GM23338 (cell line): ENCODE data around the gene FBXO2. TPM values are rescaled to one million over a fixed set of nuclear protein-coding genes. Genes with fewer than 3 reads are reported as not detected.

Experiments used
- ATAC-seq: fragments of 200-7000 bp; cut with Tn5 transposase; 3 replicates; pipeline ENCODE4 v1.9.1; 2020
- DNase-seq: peaks from one replicate; pipeline ENCODE4 v3.0.0-alpha.2; 2015; ENCODE audit warnings: low spot score
- H2AFZ ChIP-seq: fragments of 200-600 bp; sonication (generic); 2 replicates; pipeline ENCODE4 v1.8.0; 2016; ENCODE audit warnings: antibody characterized with exemption, mild to moderate bottlenecking, moderate library complexity
- H3F3A ChIP-seq: fragments of 200-600 bp; sonication (generic); replicated peaks from 2 replicates; pipeline ENCODE4 v1.8.0; 2017; ENCODE audit warnings: antibody characterized with exemption, mixed run types, low read depth
- H3K27ac ChIP-seq: fragments of 200-600 bp; sonication (generic); 2 replicates; pipeline ENCODE4 v1.6.1; 2016; ENCODE audit warnings: low read depth
- H3K27me3 ChIP-seq: fragments of 200-600 bp; sonication (generic); 2 replicates; pipeline ENCODE4 v1.8.0; 2016; ENCODE audit warnings: mild to moderate bottlenecking, mixed run types, moderate library complexity; ENCODE audit not compliant: insufficient read depth
- H3K36me3 ChIP-seq: fragments of 200-600 bp; sonication (generic); 2 replicates; pipeline ENCODE4 v1.8.0; 2016; ENCODE audit warnings: mild to moderate bottlenecking; ENCODE audit not compliant: insufficient read depth
- H3K4me1 ChIP-seq: fragments of 200-600 bp; sonication (generic); 2 replicates; pipeline ENCODE4 v1.8.0; 2016; ENCODE audit warnings: mild to moderate bottlenecking, moderate library complexity; ENCODE audit not compliant: insufficient read depth
- H3K4me2 ChIP-seq: fragments of 200-600 bp; sonication (generic); 2 replicates; pipeline ENCODE4 v1.7.1; 2017; ENCODE audit warnings: mixed run types
- H3K4me3 ChIP-seq: fragments of 200-600 bp; sonication (generic); 2 replicates; pipeline ENCODE4 v1.6.1; 2016; ENCODE audit warnings: mixed run types
- H3K79me2 ChIP-seq: fragments of 200-600 bp; sonication (generic); replicated peaks from 2 replicates; pipeline ENCODE4 v1.8.0; 2017; ENCODE audit warnings: mild to moderate bottlenecking; ENCODE audit not compliant: insufficient read depth
- H3K9me2 ChIP-seq: fragments of 200-600 bp; sonication (generic); 2 replicates; pipeline ENCODE4 v1.8.0; 2017; ENCODE audit not compliant: insufficient read depth
- H4K20me1 ChIP-seq: fragments of 200-600 bp; sonication (generic); replicated peaks from 2 replicates; pipeline ENCODE4 v1.8.0; 2017; ENCODE audit warnings: mild to moderate bottlenecking; ENCODE audit not compliant: insufficient read depth
- H3K27ac Mint-ChIP-seq: 2 replicates; pipeline ENCODE4 v1.8.0; 2020; ENCODE audit warnings: inconsistent platforms, mild to moderate bottlenecking, moderate library complexity, mixed read lengths
- H3K27me3 Mint-ChIP-seq: 3 replicates; pipeline ENCODE4 v1.8.0; 2022; ENCODE audit warnings: low read depth, mild to moderate bottlenecking, moderate library complexity, mixed read lengths, inconsistent platforms; ENCODE audit not compliant: insufficient read depth, poor library complexity
- H3K36me3 Mint-ChIP-seq: 3 replicates; pipeline ENCODE4 v1.8.0; 2021; ENCODE audit warnings: low read depth, mild to moderate bottlenecking, inconsistent platforms, moderate library complexity, mixed read lengths
- H3K4me1 Mint-ChIP-seq: 3 replicates; pipeline ENCODE4 v1.8.0; 2020; ENCODE audit warnings: mild to moderate bottlenecking, inconsistent platforms, mixed read lengths
- H3K4me3 Mint-ChIP-seq: 3 replicates; pipeline ENCODE4 v1.8.0; 2021; ENCODE audit warnings: moderate library complexity, mild to moderate bottlenecking, inconsistent platforms, mixed read lengths
- H3K9me3 Mint-ChIP-seq: 3 replicates; pipeline ENCODE4 v1.8.0; 2020; ENCODE audit warnings: moderate library complexity, mild to moderate bottlenecking, inconsistent platforms, mixed read lengths
- EZH2 ChIP-seq: fragments of 200-600 bp; sonication (generic); IDR thresholded peaks from one replicate; pipeline ENCODE4 v1.8.0; 2017; ENCODE audit warnings: antibody characterized with exemption, mild to moderate bottlenecking, low read depth; ENCODE audit not compliant: unreplicated experiment
- EZH2phosphoT487 ChIP-seq: fragments of 200-600 bp; sonication (generic); IDR thresholded peaks from one replicate; pipeline ENCODE4 v1.8.1; 2018; ENCODE audit warnings: antibody characterized with exemption; ENCODE audit not compliant: unreplicated experiment
- NANOG ChIP-seq: IDR thresholded peaks from 2 replicates; pipeline ENCODE4 v1.6.1; 2016; ENCODE audit warnings: antibody characterized with exemption, borderline replicate concordance
- POLR2AphosphoS5 ChIP-seq: IDR thresholded peaks from 2 replicates; pipeline ENCODE4 v1.6.1; 2016; ENCODE audit warnings: antibody characterized with exemption, low read depth
- STAT1 ChIP-seq: IDR thresholded peaks from one replicate; pipeline ENCODE4 v1.6.1; 2016; ENCODE audit warnings: antibody characterized with exemption; ENCODE audit not compliant: unreplicated experiment
- ZNF114 ChIP-seq: fragments of 250-450 bp; sonication (Bioruptor Pico); IDR thresholded peaks from 2 replicates; pipeline ENCODE4 v1.5.0; 2020; ENCODE audit warnings: mild to moderate bottlenecking, moderate library complexity
- ZNF331 ChIP-seq: fragments of 250-450 bp; sonication (Bioruptor Pico); IDR thresholded peaks from 2 replicates; pipeline ENCODE4 v1.5.0; 2020; ENCODE audit warnings: low read depth, mild to moderate bottlenecking, moderate library complexity
- ZNF462 ChIP-seq: fragments of 250-450 bp; sonication (Bioruptor Pico); IDR thresholded peaks from 2 replicates; pipeline ENCODE4 v1.5.0; 2020; ENCODE audit warnings: mild to moderate bottlenecking, moderate library complexity
- polyA plus RNA-seq: library from polyadenylated mRNA; unstranded; fragments of >200 nt; fragmentation: Nextera tagmentation; extraction: Ambion mirVana; gene quantifications from 2 replicates; pipeline ENCODE4 v1.2.1, GENCODE V29; 2016
- total RNA-seq: library from RNA; depleted of rRNA; stranded (reverse); fragments of >200 nt; shearing (Covaris generic); gene quantifications from 2 replicates; pipeline ENCODE4 v1.2.3, GENCODE V29; 2014
- TF ChIP-seq, protein P1 (sequence below), 2 experiments: fragments of 200-600 bp in 1 of 2; sonication (generic) in 1 of 2; conservative IDR thresholded peaks; 2 replicates each; pipeline versions ENCODE4 v1.5.1 to v1.6.1; 2016 to 2017; ENCODE audit warnings: antibody characterized with exemption in 2 of 2, low read depth in 2 of 2, mild to moderate bottlenecking in 2 of 2, moderate library complexity in 1 of 2

The FBXO2 gene
- total and polyA plus RNA-seq, 2 experiments from 2014 or later, result 44.4 to 84.6 TPM

DNA sequence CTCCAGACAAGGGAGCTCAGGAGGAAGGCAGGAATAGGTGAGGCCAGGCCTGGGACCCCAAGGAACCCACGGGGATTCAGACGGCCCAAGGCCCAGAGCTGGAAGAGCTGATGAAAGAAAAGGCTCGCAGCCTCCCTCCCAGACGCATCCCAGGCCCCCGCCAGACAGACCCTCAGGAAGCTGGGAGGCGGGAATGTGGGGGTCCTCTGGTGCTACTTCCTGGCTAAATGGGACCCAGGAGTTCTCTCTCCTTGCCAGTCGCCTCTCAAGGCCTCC, 430 bp downstream of the FBXO2 start:
- Mint-ChIP-seq H3K27ac (no peak overlapping the region), H3K9me3 (no peaks in the 10 kb centered on the region; the same call in 2 of the 3 replicates), H3K4me1 (peaks cover 38% of the 10 kb centered on the region), H3K4me3 (peak overlapping the region; percentile 77), H3K36me3 (peaks cover 14% of the 10 kb centered on the region; the same call in 2 of the 3 replicates), H3K27me3 (peaks cover 24% of the 10 kb centered on the region)
- H3K36me3 ChIP-seq, result peaks cover 11% of the 10 kb centered on the region; the same call in 1 of the 2 replicates
- peak; percentile 34 for DNase-seq
- peak overlapping the region; percentile 93 for H3K4me2 ChIP-seq
- H4K20me1 ChIP-seq, result peaks cover 7% of the 10 kb centered on the region; the same call in 1 of the 2 replicates
- peaks cover 24% of the 10 kb centered on the region for H3F3A ChIP-seq
- no peaks in the 10 kb centered on the region for H3K9me2 ChIP-seq
- peak overlapping the region; percentile 77 for H3K4me3 ChIP-seq
- TF ChIP-seq STAT1 (no peak), ZNF114 (CRISPR knock-in tag) (no peak)
- H2AFZ ChIP-seq, result no peak overlapping the region
- peak; percentile 1 for ATAC-seq
- no peak overlapping the region for H3K27ac ChIP-seq
- H3K27me3 ChIP-seq, result no peaks in the 10 kb centered on the region
- H3K79me2 ChIP-seq, result peaks cover 20% of the 10 kb centered on the region
- peaks cover 33% of the 10 kb centered on the region for H3K4me1 ChIP-seq

GRCh38 chr1:11653101-11653860, 948 bp downstream of the FBXO2 start:
- Histone ChIP-seq H3K4me2 (peak overlapping the region; percentile 93), H3K27me3 (no peaks in the 10 kb centered on the region), H3K4me3 (peak overlapping the region; percentile 77)
- TF ChIP-seq EZH2, result no peak
- no peak for TF ChIP-seq POLR2AphosphoS5
- TF ChIP-seq, protein P1, sequence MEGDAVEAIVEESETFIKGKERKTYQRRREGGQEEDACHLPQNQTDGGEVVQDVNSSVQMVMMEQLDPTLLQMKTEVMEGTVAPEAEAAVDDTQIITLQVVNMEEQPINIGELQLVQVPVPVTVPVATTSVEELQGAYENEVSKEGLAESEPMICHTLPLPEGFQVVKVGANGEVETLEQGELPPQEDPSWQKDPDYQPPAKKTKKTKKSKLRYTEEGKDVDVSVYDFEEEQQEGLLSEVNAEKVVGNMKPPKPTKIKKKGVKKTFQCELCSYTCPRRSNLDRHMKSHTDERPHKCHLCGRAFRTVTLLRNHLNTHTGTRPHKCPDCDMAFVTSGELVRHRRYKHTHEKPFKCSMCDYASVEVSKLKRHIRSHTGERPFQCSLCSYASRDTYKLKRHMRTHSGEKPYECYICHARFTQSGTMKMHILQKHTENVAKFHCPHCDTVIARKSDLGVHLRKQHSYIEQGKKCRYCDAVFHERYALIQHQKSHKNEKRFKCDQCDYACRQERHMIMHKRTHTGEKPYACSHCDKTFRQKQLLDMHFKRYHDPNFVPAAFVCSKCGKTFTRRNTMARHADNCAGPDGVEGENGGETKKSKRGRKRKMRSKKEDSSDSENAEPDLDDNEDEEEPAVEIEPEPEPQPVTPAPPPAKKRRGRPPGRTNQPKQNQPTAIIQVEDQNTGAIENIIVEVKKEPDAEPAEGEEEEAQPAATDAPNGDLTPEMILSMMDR (conservative IDR thresholded peaks at IDR 0.05; ENCODE audit: low read depth in 2 of 2), result no peak
- TF ChIP-seq ZNF462, result no peak
- no peak for TF ChIP-seq ZNF114 (CRISPR knock-in tag)
- no peak for TF ChIP-seq ZNF331 (CRISPR knock-in tag)
- no peak for TF ChIP-seq NANOG
- TF ChIP-seq EZH2phosphoT487, result no peak

More at GRCh38 chr1:11653101-11653860, 948 bp downstream of the FBXO2 start:
- peaks cover 24% of the 10 kb centered on the region for H3F3A ChIP-seq
- H3K4me1 ChIP-seq, result peaks cover 36% of the 10 kb centered on the region
- no peak overlapping the region for H3K27ac ChIP-seq
- peaks cover 11% of the 10 kb centered on the region; the same call in 1 of the 2 replicates for H3K36me3 ChIP-seq
- no peak overlapping the region for H2AFZ ChIP-seq
- Mint-ChIP-seq H3K36me3 (peaks cover 14% of the 10 kb centered on the region; the same call in 2 of the 3 replicates), H3K4me3 (peak overlapping the region; percentile 77), H3K4me1 (peaks cover 43% of the 10 kb centered on the region), H3K9me3 (no peaks in the 10 kb centered on the region; the same call in 2 of the 3 replicates), H3K27me3 (peaks cover 27% of the 10 kb centered on the region), H3K27ac (no peak overlapping the region)
- DNase-seq, result peak; percentile 69
- H4K20me1 ChIP-seq, result peaks cover 7% of the 10 kb centered on the region; the same call in 1 of the 2 replicates
- peak; percentile 6 for ATAC-seq
- H3K9me2 ChIP-seq, result no peaks in the 10 kb centered on the region
- H3K79me2 ChIP-seq, result peaks cover 20% of the 10 kb centered on the region
